K562 (cell line): ENCODE data around the gene BRAF. TPM values are rescaled to one million over a fixed set of nuclear protein-coding genes. Genes with fewer than 3 reads are reported as not detected.
A peak's percentile ranks its signal among the peaks of the same experiment; 100 is the strongest.

Experiments
- ATAC-seq: fragments of 200-7000 bp; cut with Tn5 transposase; 3 replicates; pipeline ENCODE4 v1.9.1; 2020; ENCODE audit warnings: moderate library complexity
- BruUV-seq: library from RNA; stranded (reverse); fragments of 400-500 nt; replicated peaks from 2 replicates; lab custom pipeline; 2021; lab: Mats Ljungman, UMichigan
- CTCF ChIA-PET: fragments of 300-600 bp; formaldehyde crosslinking; extraction: SDS; loops from one replicate; lab custom pipeline; 2021; ENCODE audit warnings: low intra/inter-chr PET ratio; lab: Yijun Ruan, JAX
- POLR2A ChIA-PET: fragments of 300-600, 350-650 bp; sonication (Branson Sonifier 250); formaldehyde crosslinking; extraction: SDS; loops from one replicate; lab custom pipeline; 2021; ENCODE audit warnings: antibody characterized with exemption, inconsistent platforms; lab: Yijun Ruan, JAX
- DNase-seq, 4 experiments: peaks; one replicate each; pipeline versions ENCODE4 v3.0.0 to v3.0.0-alpha.2; 2011 to 2018; ENCODE audit warnings: low spot score in 3 of 4, mixed read lengths in 3 of 4; ENCODE audit errors: extremely low read depth in 1 of 4
- FAIRE-seq: peaks from 2 replicates; lab custom pipeline; 2011; peaks lifted over from hg19 to GRCh38; lab: Jason Lieb, UNC
- H2AFZ ChIP-seq: 2 replicates; pipeline ENCODE4 v1.6.0; 2011; ENCODE audit warnings: low read depth, low read length, control low read depth, inconsistent platforms
- H3K27ac ChIP-seq: fragments of 200-600 bp; 3 replicates; pipeline ENCODE4 v1.8.0; 2011; ENCODE audit warnings: low read depth, mild to moderate bottlenecking, control low read depth, inconsistent platforms, low read length, moderate library complexity, mixed read lengths; ENCODE audit errors: extremely low read depth
- H3K27me3 ChIP-seq, 2 experiments: fragments of 300-600 bp in 1 of 2; 2 replicates in 1 of 2; 3 replicates in 1 of 2; pipeline versions ENCODE4 v1.6.0 to v1.8.0; 2011; ENCODE audit warnings: inconsistent platforms in 2 of 2, low read length in 2 of 2, mild to moderate bottlenecking in 1 of 2, mixed read lengths in 1 of 2, moderate library complexity in 1 of 2; ENCODE audit not compliant: control insufficient read depth in 2 of 2, insufficient read depth in 2 of 2
- H3K36me3 ChIP-seq: fragments of 300-600 bp; 3 replicates; pipeline ENCODE4 v1.8.0; 2011; ENCODE audit warnings: mild to moderate bottlenecking, low read length, inconsistent platforms; ENCODE audit not compliant: control insufficient read depth, insufficient read depth
- H3K4me1 ChIP-seq, 2 experiments: fragments of 200-600 bp in 1 of 2; replicated peaks in 1 of 2; 2 replicates in 1 of 2; 3 replicates in 1 of 2; pipeline versions ENCODE4 v1.5.1 to v1.8.0; 2011; ENCODE audit warnings: inconsistent platforms in 2 of 2, low read length in 2 of 2, mild to moderate bottlenecking in 1 of 2, mixed read lengths in 1 of 2, moderate library complexity in 1 of 2; ENCODE audit not compliant: control insufficient read depth in 2 of 2, insufficient read depth in 2 of 2
- H3K4me2 ChIP-seq: 2 replicates; pipeline ENCODE4 v1.6.1; 2011; ENCODE audit warnings: low read length, control low read depth, inconsistent platforms, mixed read lengths; ENCODE audit not compliant: insufficient read depth
- H3K4me3 ChIP-seq: fragments of 200-600 bp; sonication (generic), shearing (Covaris generic); 2 replicates; pipeline ENCODE4 v1.5.1; 2016; ENCODE audit warnings: control low read depth, inconsistent platforms
- H3K79me2 ChIP-seq: fragments of 200-600 bp; 3 replicates; pipeline ENCODE4 v1.8.0; 2011; ENCODE audit warnings: low read length, inconsistent platforms; ENCODE audit not compliant: control insufficient read depth, insufficient read depth
- H3K9ac ChIP-seq, 2 experiments: 2 replicates each; pipeline versions ENCODE4 v1.6.0 to v1.6.1; 2011; ENCODE audit warnings: low read depth in 2 of 2, low read length in 2 of 2, control low read depth in 1 of 2, inconsistent platforms in 1 of 2, mild to moderate bottlenecking in 1 of 2, mixed read lengths in 1 of 2; ENCODE audit not compliant: insufficient read depth in 1 of 2
- H3K9me1 ChIP-seq: one replicate; pipeline ENCODE4 v1.6.0; 2011; ENCODE audit warnings: inconsistent platforms, mild to moderate bottlenecking, low read length, moderate library complexity; ENCODE audit not compliant: control insufficient read depth, insufficient read depth
- H3K9me3 ChIP-seq: replicated peaks from 2 replicates; pipeline ENCODE4 v1.5.1; 2011; ENCODE audit warnings: low read depth, low read length, inconsistent platforms; ENCODE audit not compliant: control insufficient read depth, insufficient read depth
- H4K20me1 ChIP-seq: replicated peaks from 2 replicates; pipeline ENCODE4 v1.6.1; 2011; ENCODE audit warnings: low read length, inconsistent platforms, mixed read lengths; ENCODE audit not compliant: control insufficient read depth, insufficient read depth
- CGGBP1 ChIP-seq: fragments of 250-450 bp; sonication (Bioruptor Pico); IDR thresholded peaks from 2 replicates; pipeline ENCODE4 v1.9.0; 2021; ENCODE audit warnings: mild to moderate bottlenecking
- CHD1 ChIP-seq: fragments of 200-600 bp; sonication (generic); IDR thresholded peaks from one replicate; pipeline ENCODE4 v1.6.1; 2012; ENCODE audit warnings: mild to moderate bottlenecking, moderate library complexity, low read length, inconsistent platforms
- CREB5 ChIP-seq: fragments of 250-450 bp; sonication (Bioruptor Pico); IDR thresholded peaks from 2 replicates; pipeline ENCODE4 v1.5.0; 2020; ENCODE audit warnings: mild to moderate bottlenecking
- FOS ChIP-seq: IDR thresholded peaks from 3 replicates; pipeline ENCODE4 v1.6.1; 2011; ENCODE audit not compliant: insufficient read length; ENCODE audit errors: extremely low read depth
- MCM5 ChIP-seq: fragments of 450-650 bp; IDR thresholded peaks from 2 replicates; pipeline ENCODE4 v1.6.1; 2016; ENCODE audit warnings: low read depth
- MECOM ChIP-seq: fragments of 250-450 bp; sonication (Bioruptor Pico); IDR thresholded peaks from 2 replicates; pipeline ENCODE4 v1.8.0; 2022; ENCODE audit warnings: inconsistent platforms
- NBN ChIP-seq: fragments of 450-650 bp; IDR thresholded peaks from 2 replicates; pipeline ENCODE4 v1.6.1; 2016; ENCODE audit warnings: low read depth, mild to moderate bottlenecking
- POLR2AphosphoS2 ChIP-seq: IDR thresholded peaks from 2 replicates; pipeline ENCODE4 v1.6.1; 2012; ENCODE audit warnings: low read length, improper control_type of control experiment
- POLR2AphosphoS5 ChIP-seq: IDR thresholded peaks from 2 replicates; pipeline ENCODE4 v1.6.1; 2011; ENCODE audit warnings: mild to moderate bottlenecking, low read depth, low read length, moderate library complexity; ENCODE audit not compliant: control insufficient read depth, insufficient read depth
- PTTG1 ChIP-seq: fragments of 450-650 bp; IDR thresholded peaks from 2 replicates; pipeline ENCODE4 v1.6.1; 2016; ENCODE audit warnings: low read depth, mild to moderate bottlenecking, missing genetic modification characterization, missing compliant biosample characterization
- RB1 ChIP-seq: fragments of 450-650 bp; IDR thresholded peaks from 2 replicates; pipeline ENCODE4 v1.6.1; 2017; ENCODE audit warnings: low read depth, mild to moderate bottlenecking
- SAFB ChIP-seq: fragments of 200-400 bp; formaldehyde crosslinking; IDR thresholded peaks from 2 replicates; pipeline ENCODE4 v1.6.1; 2017; ENCODE audit warnings: low read depth, low read length, borderline replicate concordance
- TCF15 ChIP-seq: fragments of 250-450 bp; sonication (Bioruptor Pico); IDR thresholded peaks from 2 replicates; pipeline ENCODE4 v1.8.0; 2022; ENCODE audit warnings: moderate library complexity, mild to moderate bottlenecking, inconsistent platforms
- TEAD4 ChIP-seq, 2 experiments: sonication (generic) in 1 of 2; formaldehyde crosslinking in 1 of 2; IDR thresholded peaks; 2 replicates each; pipeline versions ENCODE4 v1.6.1 to v1.8.0; 2012 to 2022; ENCODE audit warnings: borderline replicate concordance in 1 of 2, inconsistent platforms in 1 of 2, low read length in 1 of 2, mild to moderate bottlenecking in 1 of 2, missing genetic modification reagents in 1 of 2
- ZEB2 ChIP-seq: fragments of 450-650 bp; IDR thresholded peaks from 2 replicates; pipeline ENCODE4 v1.6.1; 2016
- ZNF668 ChIP-seq: fragments of 250-450 bp; sonication (Bioruptor Pico); IDR thresholded peaks from 2 replicates; pipeline ENCODE4 v1.8.0; 2022; ENCODE audit warnings: mild to moderate bottlenecking, inconsistent platforms
- WGBS: fragments of 100-300 bp; shearing (Covaris generic); methylation state at CpG from one replicate; pipeline ENCODE4 v1.1.6; 2016; ENCODE audit warnings: low coverage, mixed read lengths; ENCODE audit not compliant: insufficient coverage; ENCODE audit errors: missing lambda C conversion rate; 5-methylcytosine and 5-hydroxymethylcytosine counted together
- in situ Hi-C: fragments of 300-500 bp; cut with MboI; formaldehyde crosslinking; loops from 4 replicates; pipeline ENCODE4 v1.15.0; 2018; ENCODE audit warnings: inconsistent platforms, mixed read lengths
- intact Hi-C: fragments of 100-400 bp; cut with micrococcal nuclease; formaldehyde crosslinking; loops from 2 replicates; pipeline ENCODE4 v1.14.2; 2022
- polyA plus RNA-seq, 8 experiments: library from polyadenylated mRNA; depleted of rRNA in 4 of 8; stranded (reverse) in 5 of 8; unstranded in 3 of 8; fragments of >200 nt; fragmentation: Nextera tagmentation in 2 of 8; fragmentation: Illumina TruSeq in 1 of 8; extraction: Ambion mirVana in 2 of 8; extraction: Trizol in 1 of 8; gene quantifications; 2 replicates each; pipeline versions ENCODE4 v1.2.1 to v1.2.3, GENCODE V29; 2011 to 2014; ENCODE audit warnings: inconsistent platforms in 1 of 8, missing spikeins in 1 of 8
- total RNA-seq, 7 experiments: library from RNA; depleted of rRNA in 6 of 7; stranded (reverse); fragments of >200 nt in 6 of 7; fragmentation: Illumina TruSeq in 2 of 7; extraction: Trizol in 2 of 7; gene quantifications; 2 replicates each; pipeline versions ENCODE4 v1.2.1 to v1.2.3, GENCODE V29; 2011 to 2021; ENCODE audit warnings: low replicate concordance in 1 of 7
- TF ChIP-seq, protein P1 (sequence below): fragments of 450-650 bp; formaldehyde crosslinking; IDR thresholded peaks from 2 replicates; pipeline ENCODE4 v1.4.0; 2022; ENCODE audit warnings: missing genetic modification characterization
- TF ChIP-seq, protein P2 (sequence below), 2 experiments: fragments of 450-650 bp in 1 of 2; sonication (generic) in 1 of 2; formaldehyde crosslinking; conservative IDR thresholded peaks; 2 replicates each; pipeline versions ENCODE4 v1.4.0 to v1.8.1; 2020 to 2022; ENCODE audit warnings: mild to moderate bottlenecking in 1 of 2, missing genetic modification reagents in 1 of 2

The BRAF gene
- total and polyA plus RNA-seq, 9 of the 15 experiments (the other 6 are each of a cell fraction or from before 2014, with no cell fraction given): 3.6 to 38.3 (median 21.9) TPM

DNA sequence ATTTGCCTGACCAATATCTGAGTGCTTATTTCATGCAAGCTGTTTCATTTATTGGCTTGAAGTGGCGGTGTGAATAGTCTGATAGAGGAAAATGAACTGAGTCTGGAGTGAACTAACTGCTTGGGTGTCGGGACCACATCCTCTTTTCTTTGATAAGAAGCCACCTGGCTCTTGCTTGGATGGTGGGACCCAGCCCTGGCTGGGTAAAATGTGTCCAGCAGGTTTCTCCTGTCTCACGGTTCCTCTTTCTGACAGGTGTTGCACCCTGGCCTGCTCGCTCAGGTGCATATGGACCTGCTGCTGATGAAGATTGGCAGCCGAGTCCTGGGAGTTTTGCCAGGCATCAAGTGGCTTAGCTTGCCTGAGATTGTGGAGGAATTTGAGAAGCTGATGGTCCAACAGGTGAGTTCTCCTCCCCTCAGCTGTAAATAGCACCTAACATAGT is 250.4 kb downstream of the BRAF start:
- no peaks in the 10 kb centered on the region for H4K20me1 ChIP-seq
- no peaks in the 10 kb centered on the region for H3K27me3 ChIP-seq
- H3K4me3 ChIP-seq: no peak overlapping the region
- H2AFZ ChIP-seq: no peak overlapping the region
- intact Hi-C loops: loop anchor here (10.0 kb wide), 2 partner anchors 310 to 860 kb away; no protein-coding TSS in a partner anchor
- no peak for ATAC-seq
- ChIA-PET POLR2A (interaction anchor here (1.0 to 1.7 kb wide), 5 partner anchors 10 to 198 kb away, joined by 3 to 5 read pairs (median 4); no protein-coding TSS in a partner anchor), CTCF (no interaction called here)
- BruUV-seq: TSS peak; percentile 54
- no peak overlapping the region; the same call in 1 of the 2 replicates for H3K4me2 ChIP-seq
- no peaks in the 10 kb centered on the region for H3K9me3 ChIP-seq
- no peak for DNase-seq
- FAIRE-seq: no peak
- H3K27ac ChIP-seq: no peak overlapping the region
- H3K36me3 ChIP-seq: peaks cover 3% of the 10 kb centered on the region; the same call in 1 of the 3 replicates
- 67% methylated on average over 5 of the region's 5 CpGs for WGBS
- H3K79me2 ChIP-seq: no peaks in the 10 kb centered on the region
- in situ Hi-C loops: no loop called here
- H3K9me1 ChIP-seq: no peaks in the 10 kb centered on the region
- peaks cover 24 to 40% of the 10 kb centered on the region in 2 experiments; a peak in 4 of 5 replicates for H3K4me1 ChIP-seq
- H3K9ac ChIP-seq: peak overlapping the region in 1 of 2 experiments; percentile 15; a peak in 2 of 4 replicates
- TF ChIP-seq POLR2AphosphoS5: no peak
- TF ChIP-seq CGGBP1 (CRISPR knock-in tag): no peak
- TF ChIP-seq ZEB2: 0 out of 2 replicates have a peak, but pooled peaks have one; percentile 11
- TF ChIP-seq, protein P1, sequence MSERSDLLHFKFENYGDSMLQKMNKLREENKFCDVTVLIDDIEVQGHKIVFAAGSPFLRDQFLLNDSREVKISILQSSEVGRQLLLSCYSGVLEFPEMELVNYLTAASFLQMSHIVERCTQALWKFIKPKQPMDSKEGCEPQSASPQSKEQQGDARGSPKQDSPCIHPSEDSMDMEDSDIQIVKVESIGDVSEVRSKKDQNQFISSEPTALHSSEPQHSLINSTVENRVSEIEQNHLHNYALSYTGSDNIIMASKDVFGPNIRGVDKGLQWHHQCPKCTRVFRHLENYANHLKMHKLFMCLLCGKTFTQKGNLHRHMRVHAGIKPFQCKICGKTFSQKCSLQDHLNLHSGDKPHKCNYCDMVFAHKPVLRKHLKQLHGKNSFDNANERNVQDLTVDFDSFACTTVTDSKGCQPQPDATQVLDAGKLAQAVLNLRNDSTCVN (CRISPR knock-in tag): no peak
- TF ChIP-seq POLR2AphosphoS2: no peak
- no peak for TF ChIP-seq ZNF668 (CRISPR knock-in tag)
- TF ChIP-seq PTTG1 (tag): no peak
- no peak for TF ChIP-seq CREB5
- no peak for TF ChIP-seq FOS
- TF ChIP-seq RB1: no peak
- TF ChIP-seq CHD1: no peak
- no peak for TF ChIP-seq NBN
- no peak for TF ChIP-seq MECOM
- TF ChIP-seq, protein P2, sequence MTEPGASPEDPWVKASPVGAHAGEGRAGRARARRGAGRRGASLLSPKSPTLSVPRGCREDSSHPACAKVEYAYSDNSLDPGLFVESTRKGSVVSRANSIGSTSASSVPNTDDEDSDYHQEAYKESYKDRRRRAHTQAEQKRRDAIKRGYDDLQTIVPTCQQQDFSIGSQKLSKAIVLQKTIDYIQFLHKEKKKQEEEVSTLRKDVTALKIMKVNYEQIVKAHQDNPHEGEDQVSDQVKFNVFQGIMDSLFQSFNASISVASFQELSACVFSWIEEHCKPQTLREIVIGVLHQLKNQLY (CRISPR knock-in tag; conservative IDR thresholded peaks at IDR 0.05): no peak
- no peak for TF ChIP-seq MCM5
- no peak for TF ChIP-seq SAFB
- no peak for TF ChIP-seq TEAD4 (IDR thresholded peaks at IDR 0.05; ENCODE audit: low read length)
- no peak for TF ChIP-seq TEAD4 (CRISPR knock-in tag; IDR thresholded peaks at IDR 0.05; ENCODE audit: borderline replicate concordance)
- TF ChIP-seq TCF15 (CRISPR knock-in tag): no peak
